Sigmoid colon (tissue), 7 donors: ENCODE data around the gene ITPR1. TPM values are rescaled to one million over a fixed set of nuclear protein-coding genes. Genes with fewer than 3 reads are reported as not detected.

Source experiments
- DNase-seq: peaks from one replicate; pipeline ENCODE4 v3.0.0-alpha.2; 2019
- H3K27ac ChIP-seq, 4 donors: fragments of 200-600 bp; sonication (generic); one replicate each; pipeline ENCODE4 v1.5.1; 2016 to 2019; ENCODE audit warnings: mild to moderate bottlenecking in 1 of 4
- H3K27me3 ChIP-seq, 3 donors: fragments of 200-600 bp; sonication (generic); one replicate each; pipeline ENCODE4 v1.5.1; 2019; ENCODE audit warnings: mild to moderate bottlenecking in 1 of 3
- H3K36me3 ChIP-seq, 4 donors: fragments of 200-600 bp; sonication (generic); one replicate each; pipeline ENCODE4 v1.5.1; 2016 to 2019
- H3K4me1 ChIP-seq, 4 donors: fragments of 200-600 bp; sonication (generic); one replicate each; pipeline ENCODE4 v1.5.1; 2017 to 2019
- H3K4me3 ChIP-seq, 4 donors: fragments of 200-600 bp; sonication (generic); one replicate each; pipeline ENCODE4 v1.5.1; 2017 to 2019; ENCODE audit warnings: mild to moderate bottlenecking in 2 of 4, moderate library complexity in 1 of 4
- H3K9me3 ChIP-seq, 4 donors: fragments of 200-600 bp in 3 of 4; sonication (generic) in 3 of 4; one replicate each; pipeline versions ENCODE4 v1.5.1 to v1.6.1; 2013 to 2019
- EP300 ChIP-seq, 4 donors: sonication (generic); formaldehyde crosslinking; IDR thresholded peaks; one replicate each; pipeline ENCODE4 v1.6.1; 2017; ENCODE audit warnings: antibody characterized with exemption in 4 of 4
- POLR2A ChIP-seq, 2 donors: fragments of 450-650 bp; IDR thresholded peaks; one replicate each; pipeline ENCODE4 v1.6.1; 2016; ENCODE audit warnings: antibody characterized with exemption in 2 of 2, mild to moderate bottlenecking in 2 of 2, moderate library complexity in 2 of 2
- POLR2AphosphoS5 ChIP-seq, 4 donors: sonication (generic); formaldehyde crosslinking; IDR thresholded peaks; one replicate each; pipeline ENCODE4 v1.6.1; 2017; ENCODE audit warnings: antibody characterized with exemption in 4 of 4
- WGBS, 2 donors: extraction: QIAGEN DNeasy Blood & Tissue Kit; methylation state at CpG; one replicate each; pipeline ENCODE4 v1.1.7; 2013; 5-methylcytosine and 5-hydroxymethylcytosine counted together
- intact Hi-C: fragments of 100-400 bp; cut with DNase I; formaldehyde crosslinking; loops from one replicate; pipeline ENCODE4 v1.15.1; 2023
- polyA plus RNA-seq, 3 donors: library from polyadenylated mRNA; stranded (reverse); fragments of 200-250 nt; gene quantifications; one replicate each; pipeline ENCODE4 v1.2.3, GENCODE V29; 2013
- total RNA-seq, 4 donors: library from RNA; depleted of rRNA; stranded (reverse); fragments of >200 nt; gene quantifications; one replicate each; pipeline ENCODE4 v1.1.0, GENCODE V29; 2016
- TF ChIP-seq, protein P1 (sequence below), 4 experiments: fragments of 450-650 bp in 3 of 4; fragments of 200-600 bp in 1 of 4; IDR thresholded peaks; one replicate each; pipeline ENCODE4 v1.5.1; 2016 to 2019; ENCODE audit warnings: antibody characterized with exemption in 4 of 4, mild to moderate bottlenecking in 3 of 4, moderate library complexity in 2 of 4
- donor health status: healthy with polysubstance abuse.
- donor health status: Bipolar disorder and iron deficiency.
- donor health status: healthy.

The ITPR1 gene
- total and polyA plus RNA-seq, 7 donors: 1.4 to 206 (median 111) TPM

GRCh38 chr3:4680227-4680691 lies 187.1 kb downstream of the ITPR1 start:
- Histone ChIP-seq H3K9me3 (no peaks in the 10 kb centered on the region), H3K27ac (peak overlapping the region in 3 of 4 donors; percentile 39 to 51 (median 49)), H3K27me3 (no peaks in the 10 kb centered on the region), H3K36me3 (peaks cover 0 to 59% (median 27%) of the 10 kb centered on the region in 4 donors), H3K4me3 (no peak overlapping the region), H3K4me1 (peaks cover 0 to 18% (median 12%) of the 10 kb centered on the region in 4 donors)
- 89 to 91% methylated on average over 3 of the region's 3 CpGs for WGBS, 2 donors
- no peak for DNase-seq
- TF ChIP-seq POLR2A (IDR thresholded peaks at IDR 0.05) (no peak), EP300 (IDR thresholded peaks at IDR 0.05) (no peak), POLR2AphosphoS5 (IDR thresholded peaks at IDR 0.05) (no peak)
- TF ChIP-seq, protein P1, sequence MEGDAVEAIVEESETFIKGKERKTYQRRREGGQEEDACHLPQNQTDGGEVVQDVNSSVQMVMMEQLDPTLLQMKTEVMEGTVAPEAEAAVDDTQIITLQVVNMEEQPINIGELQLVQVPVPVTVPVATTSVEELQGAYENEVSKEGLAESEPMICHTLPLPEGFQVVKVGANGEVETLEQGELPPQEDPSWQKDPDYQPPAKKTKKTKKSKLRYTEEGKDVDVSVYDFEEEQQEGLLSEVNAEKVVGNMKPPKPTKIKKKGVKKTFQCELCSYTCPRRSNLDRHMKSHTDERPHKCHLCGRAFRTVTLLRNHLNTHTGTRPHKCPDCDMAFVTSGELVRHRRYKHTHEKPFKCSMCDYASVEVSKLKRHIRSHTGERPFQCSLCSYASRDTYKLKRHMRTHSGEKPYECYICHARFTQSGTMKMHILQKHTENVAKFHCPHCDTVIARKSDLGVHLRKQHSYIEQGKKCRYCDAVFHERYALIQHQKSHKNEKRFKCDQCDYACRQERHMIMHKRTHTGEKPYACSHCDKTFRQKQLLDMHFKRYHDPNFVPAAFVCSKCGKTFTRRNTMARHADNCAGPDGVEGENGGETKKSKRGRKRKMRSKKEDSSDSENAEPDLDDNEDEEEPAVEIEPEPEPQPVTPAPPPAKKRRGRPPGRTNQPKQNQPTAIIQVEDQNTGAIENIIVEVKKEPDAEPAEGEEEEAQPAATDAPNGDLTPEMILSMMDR (IDR thresholded peaks at IDR 0.05): no peak
- intact Hi-C loops: no loop called here

DNA sequence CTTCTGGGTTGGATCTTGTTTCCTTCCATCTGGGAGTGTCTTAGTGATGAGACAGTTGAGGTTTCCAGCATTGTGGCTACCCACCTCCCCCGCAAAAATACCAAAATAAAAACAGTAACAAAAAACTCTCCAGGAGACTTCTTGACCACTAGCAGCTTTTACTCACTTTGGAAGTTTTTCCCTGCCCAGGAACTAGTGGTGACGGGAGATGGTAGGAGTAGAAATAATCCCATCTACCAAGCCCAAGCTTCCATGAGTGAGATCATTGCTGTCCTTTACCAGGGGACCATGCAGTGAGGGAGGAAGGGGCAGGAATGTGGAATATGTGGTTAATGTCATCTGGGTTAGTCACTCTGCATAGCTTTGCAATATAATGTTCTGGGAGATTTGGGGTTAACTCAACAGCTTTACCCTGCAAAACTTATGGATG lies 187.7 kb downstream of the ITPR1 start:
- Histone ChIP-seq H3K4me1 (peaks cover 0 to 18% (median 12%) of the 10 kb centered on the region in 4 donors), H3K9me3 (no peaks in the 10 kb centered on the region), H3K4me3 (no peak overlapping the region), H3K36me3 (peaks cover 0 to 66% (median 32%) of the 10 kb centered on the region in 4 donors), H3K27me3 (no peaks in the 10 kb centered on the region), H3K27ac (peak overlapping the region in 1 of 4 donors; percentile 51)
- TF ChIP-seq POLR2A (IDR thresholded peaks at IDR 0.05) (no peak), EP300 (IDR thresholded peaks at IDR 0.05) (no peak), POLR2AphosphoS5 (IDR thresholded peaks at IDR 0.05) (no peak)
- TF ChIP-seq, protein P1 (IDR thresholded peaks at IDR 0.05): no peak
- DNase-seq: no peak
- 93% methylated on average over 2 of the region's 2 CpGs for WGBS, 2 donors
- intact Hi-C loops: no loop called here

DNA sequence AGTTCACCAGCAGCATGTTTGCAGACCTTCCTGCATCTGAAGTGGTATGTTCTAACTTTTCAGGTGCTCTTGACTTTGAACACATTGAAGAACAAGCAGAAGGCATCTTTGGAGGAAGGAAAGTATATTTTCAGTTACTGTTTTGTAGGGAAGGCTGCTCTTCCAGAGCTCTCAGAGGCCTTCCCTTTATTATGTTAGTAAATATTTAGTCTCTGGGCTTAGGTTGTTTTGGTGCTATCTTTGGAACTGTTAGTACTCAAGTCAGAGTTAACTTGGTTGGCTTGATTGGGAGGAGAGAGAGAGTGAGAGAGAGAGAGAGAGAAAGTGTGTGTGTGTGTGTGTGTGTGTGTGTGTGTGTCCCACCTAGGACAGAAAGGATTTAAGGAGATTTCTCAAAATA lies 188.2 kb downstream of the ITPR1 start:
- Histone ChIP-seq H3K9me3 (no peaks in the 10 kb centered on the region), H3K27ac (no peak overlapping the region), H3K4me3 (no peak overlapping the region), H3K27me3 (no peaks in the 10 kb centered on the region), H3K4me1 (peaks cover 0 to 18% (median 12%) of the 10 kb centered on the region in 4 donors), H3K36me3 (peaks cover 0 to 70% (median 36%) of the 10 kb centered on the region in 4 donors)
- DNase-seq: no peak
- no peak for TF ChIP-seq EP300 (IDR thresholded peaks at IDR 0.05)
- intact Hi-C loops: no loop called here

GRCh38 chr3:4684117-4684516 lies 191.0 kb downstream of the ITPR1 start:
- TF ChIP-seq, protein P1 (IDR thresholded peaks at IDR 0.05): no peak
- intact Hi-C loops: no loop called here

DNA sequence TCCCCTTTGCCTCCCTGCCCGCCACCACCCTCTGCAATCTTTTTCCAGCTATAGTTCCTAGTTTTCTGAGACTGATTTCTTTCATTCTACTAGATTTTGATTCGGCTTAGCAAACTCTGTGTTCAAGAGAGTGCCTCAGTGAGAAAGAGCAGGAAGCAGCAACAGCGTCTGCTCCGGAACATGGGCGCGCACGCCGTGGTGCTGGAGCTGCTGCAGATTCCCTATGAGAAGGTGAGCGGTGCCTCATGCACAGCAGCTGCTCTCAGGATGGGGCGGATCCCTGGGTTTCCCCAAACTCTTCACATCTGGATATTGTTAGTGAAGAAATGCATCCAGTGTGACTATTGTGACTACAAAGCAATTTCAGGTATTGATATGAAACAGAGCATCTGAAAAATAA lies 191.8 kb downstream of the ITPR1 start:
- no peak for TF ChIP-seq EP300 (IDR thresholded peaks at IDR 0.05)
- TF ChIP-seq POLR2A (IDR thresholded peaks at IDR 0.05): no peak
- TF ChIP-seq, protein P1 (IDR thresholded peaks at IDR 0.05): no peak
- TF ChIP-seq POLR2AphosphoS5 (IDR thresholded peaks at IDR 0.05): no peak
- Histone ChIP-seq H3K36me3 (peaks cover 8 to 84% (median 49%) of the 10 kb centered on the region in 4 donors), H3K9me3 (no peaks in the 10 kb centered on the region), H3K4me3 (no peak overlapping the region), H3K4me1 (peaks cover 0 to 10% (median 8%) of the 10 kb centered on the region in 4 donors), H3K27me3 (no peaks in the 10 kb centered on the region), H3K27ac (no peak overlapping the region)
- intact Hi-C loops: no loop called here
- DNase-seq: no peak
- 97 to 98% methylated on average over 10 of the region's 10 CpGs for WGBS, 2 donors

More at GRCh38 chr3:4684117-4684516, 191.0 kb downstream of the ITPR1 start:
- no peak overlapping the region for H3K27ac ChIP-seq
- H3K4me3 ChIP-seq: no peak overlapping the region
- no peaks in the 10 kb centered on the region for H3K27me3 ChIP-seq
- peaks cover 0 to 18% (median 12%) of the 10 kb centered on the region in 4 donors for H3K4me1 ChIP-seq
- 77 to 93% methylated on average over 1 of the region's 1 CpG for WGBS, 2 donors
- DNase-seq: no peak
- no peaks in the 10 kb centered on the region for H3K9me3 ChIP-seq
- peaks cover 8 to 75% (median 45%) of the 10 kb centered on the region in 4 donors for H3K36me3 ChIP-seq
